ENCODE data around the gene PARP4.
"Not testable (repeated sequence)": the region's sequence is repeated elsewhere in the genome, so short reads cannot be mapped to it uniquely, and the experiment has no call there.

PARP4 gene

DNA sequence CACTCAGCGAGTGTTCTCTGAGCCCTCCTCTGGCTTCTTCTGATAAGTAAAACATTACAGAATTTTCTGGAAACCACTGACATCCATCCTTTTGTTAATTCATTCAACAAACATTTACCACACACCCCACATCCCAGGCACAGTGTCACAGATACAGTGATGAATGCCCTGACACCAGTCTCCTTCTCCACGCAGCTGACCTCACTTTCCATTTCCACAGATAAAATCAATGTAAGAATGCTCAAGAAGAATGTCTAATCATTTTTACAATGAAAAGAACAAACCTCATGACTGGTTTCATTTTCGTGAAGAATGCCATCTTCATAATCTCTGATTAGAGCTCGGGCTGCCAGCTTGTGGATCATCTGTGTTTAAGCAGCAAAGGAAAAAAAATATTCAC lies 69.2 kb downstream of the PARP4 start:
- DNase-seq (ENCODE audit: low spot score): no peak
- in situ Hi-C loops (cut with MboI; ENCODE audit: low sequenced_read_pairs, unreplicated experiment): no loop called here
- TF ChIP-seq, protein P1, sequence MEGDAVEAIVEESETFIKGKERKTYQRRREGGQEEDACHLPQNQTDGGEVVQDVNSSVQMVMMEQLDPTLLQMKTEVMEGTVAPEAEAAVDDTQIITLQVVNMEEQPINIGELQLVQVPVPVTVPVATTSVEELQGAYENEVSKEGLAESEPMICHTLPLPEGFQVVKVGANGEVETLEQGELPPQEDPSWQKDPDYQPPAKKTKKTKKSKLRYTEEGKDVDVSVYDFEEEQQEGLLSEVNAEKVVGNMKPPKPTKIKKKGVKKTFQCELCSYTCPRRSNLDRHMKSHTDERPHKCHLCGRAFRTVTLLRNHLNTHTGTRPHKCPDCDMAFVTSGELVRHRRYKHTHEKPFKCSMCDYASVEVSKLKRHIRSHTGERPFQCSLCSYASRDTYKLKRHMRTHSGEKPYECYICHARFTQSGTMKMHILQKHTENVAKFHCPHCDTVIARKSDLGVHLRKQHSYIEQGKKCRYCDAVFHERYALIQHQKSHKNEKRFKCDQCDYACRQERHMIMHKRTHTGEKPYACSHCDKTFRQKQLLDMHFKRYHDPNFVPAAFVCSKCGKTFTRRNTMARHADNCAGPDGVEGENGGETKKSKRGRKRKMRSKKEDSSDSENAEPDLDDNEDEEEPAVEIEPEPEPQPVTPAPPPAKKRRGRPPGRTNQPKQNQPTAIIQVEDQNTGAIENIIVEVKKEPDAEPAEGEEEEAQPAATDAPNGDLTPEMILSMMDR (IDR thresholded peaks at IDR 0.05; ENCODE audit: borderline replicate concordance, control extremely low read depth, extremely low read depth, insufficient read depth, missing control alignments): no peak

DNA sequence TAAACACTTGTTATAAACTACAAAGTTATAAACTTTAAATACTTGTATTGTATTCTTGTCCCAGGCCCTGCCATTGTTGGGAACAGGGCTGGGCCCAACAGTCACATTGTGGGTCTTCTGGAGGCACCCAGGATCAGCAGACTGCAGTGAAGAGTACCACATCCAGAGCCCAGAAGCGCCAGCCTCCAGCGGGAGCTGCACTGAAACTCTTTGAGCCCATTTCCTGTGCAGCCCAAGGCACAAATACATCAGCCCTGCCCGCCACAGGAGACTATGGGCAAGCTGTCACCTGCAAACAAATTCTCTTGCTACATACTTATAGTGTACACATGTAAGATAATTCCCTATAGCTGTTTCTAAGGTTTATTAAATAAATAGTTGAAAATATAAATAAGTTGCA lies 86.5 kb downstream of the PARP4 start:
- in situ Hi-C loops (cut with MboI; ENCODE audit: low sequenced_read_pairs, unreplicated experiment); DNase-seq (ENCODE audit: low spot score): not testable (repeated sequence)

DNA sequence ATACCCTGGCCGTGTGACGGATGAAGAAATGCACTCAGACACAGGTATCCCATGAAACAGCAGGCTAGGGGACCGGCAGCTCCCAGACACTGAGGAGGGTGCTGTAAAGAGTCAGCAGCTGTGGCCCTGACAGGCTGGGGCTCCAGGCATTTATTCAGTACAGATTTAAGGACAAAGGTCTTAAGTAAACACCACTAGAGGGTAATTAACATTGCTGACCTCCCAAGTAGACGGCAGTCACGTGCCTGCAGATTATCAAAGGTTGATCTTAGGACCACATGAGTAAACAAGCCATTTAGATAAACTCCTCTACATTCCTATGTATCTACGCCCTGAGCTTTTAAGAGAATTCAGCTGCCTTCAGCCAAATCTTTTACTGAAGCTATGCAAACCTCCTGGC lies 92.9 kb downstream of the PARP4 start:
- DNase-seq (ENCODE audit: low spot score); in situ Hi-C loops (cut with MboI; ENCODE audit: low sequenced_read_pairs, unreplicated experiment): not testable (repeated sequence)

DNA sequence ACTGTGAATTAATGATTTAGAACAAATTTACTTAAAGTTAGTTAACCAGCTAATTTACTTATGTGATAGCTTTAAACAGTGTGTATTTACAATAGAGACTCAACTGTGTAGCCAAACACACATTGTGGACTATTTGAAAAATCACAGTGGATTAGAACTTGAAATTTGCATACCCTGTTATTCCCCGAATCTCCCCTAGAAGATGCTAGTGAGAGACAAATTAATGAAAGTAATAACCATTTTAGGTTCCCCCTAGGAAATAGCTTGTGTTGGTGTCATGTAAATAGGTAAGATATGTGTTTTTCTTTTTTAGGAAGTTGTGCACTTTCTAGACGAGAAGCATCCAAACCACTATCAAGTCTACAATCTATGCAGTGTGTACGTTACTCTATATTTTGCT lies 104.7 kb downstream of the PARP4 start:
- in situ Hi-C loops (cut with MboI; ENCODE audit: low sequenced_read_pairs, unreplicated experiment): no loop called here
- no peak for DNase-seq (ENCODE audit: low spot score)
- TF ChIP-seq, protein P1 (IDR thresholded peaks at IDR 0.05; ENCODE audit: borderline replicate concordance, control extremely low read depth, extremely low read depth, insufficient read depth, missing control alignments): no peak

DNA sequence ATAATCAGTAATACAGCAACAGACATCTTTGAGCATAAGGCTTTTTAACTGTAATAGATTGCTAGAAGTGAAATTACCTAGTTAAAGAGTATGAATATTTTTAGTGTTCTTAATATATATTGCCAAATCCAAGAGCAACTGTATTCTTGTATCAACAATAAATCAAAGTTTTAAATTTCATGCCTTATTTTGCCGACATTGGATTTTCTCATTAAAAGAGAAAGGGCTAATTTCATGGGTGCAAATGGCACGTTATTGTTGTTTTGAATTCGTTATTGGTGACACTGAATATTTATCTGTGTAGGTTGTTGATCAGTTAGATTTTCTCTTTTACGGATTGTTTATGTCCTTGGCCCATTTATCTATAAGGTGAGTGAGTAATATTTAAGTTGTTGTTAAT lies 106.1 kb downstream of the PARP4 start:
- in situ Hi-C loops (cut with MboI; ENCODE audit: low sequenced_read_pairs, unreplicated experiment): no loop called here
- TF ChIP-seq, protein P1 (IDR thresholded peaks at IDR 0.05; ENCODE audit: borderline replicate concordance, control extremely low read depth, extremely low read depth, insufficient read depth, missing control alignments): no peak
- no peak for DNase-seq (ENCODE audit: low spot score)

DNA sequence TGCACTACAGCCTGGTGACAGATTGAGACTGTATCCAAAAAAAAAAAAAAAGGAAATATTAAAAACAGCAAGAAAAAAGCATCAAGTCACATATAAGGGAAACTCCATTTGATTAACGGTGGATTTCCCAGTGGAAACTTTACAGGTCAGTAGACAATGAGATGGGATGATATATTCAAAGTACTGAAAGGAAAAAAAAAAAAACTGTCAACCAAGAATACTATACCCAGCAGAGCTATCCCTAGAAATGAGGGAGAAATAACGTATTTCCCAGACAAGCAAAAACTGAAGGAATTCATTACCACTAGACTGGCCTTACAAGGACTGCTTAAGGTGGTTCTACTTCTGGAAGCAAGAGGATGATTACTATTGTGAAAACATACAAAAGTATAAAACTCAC lies 115.8 kb downstream of the PARP4 start:
- TF ChIP-seq, protein P1 (IDR thresholded peaks at IDR 0.05; ENCODE audit: borderline replicate concordance, control extremely low read depth, extremely low read depth, insufficient read depth, missing control alignments): no peak
- in situ Hi-C loops (cut with MboI; ENCODE audit: low sequenced_read_pairs, unreplicated experiment): no loop called here
- DNase-seq (ENCODE audit: low spot score): no peak

DNA sequence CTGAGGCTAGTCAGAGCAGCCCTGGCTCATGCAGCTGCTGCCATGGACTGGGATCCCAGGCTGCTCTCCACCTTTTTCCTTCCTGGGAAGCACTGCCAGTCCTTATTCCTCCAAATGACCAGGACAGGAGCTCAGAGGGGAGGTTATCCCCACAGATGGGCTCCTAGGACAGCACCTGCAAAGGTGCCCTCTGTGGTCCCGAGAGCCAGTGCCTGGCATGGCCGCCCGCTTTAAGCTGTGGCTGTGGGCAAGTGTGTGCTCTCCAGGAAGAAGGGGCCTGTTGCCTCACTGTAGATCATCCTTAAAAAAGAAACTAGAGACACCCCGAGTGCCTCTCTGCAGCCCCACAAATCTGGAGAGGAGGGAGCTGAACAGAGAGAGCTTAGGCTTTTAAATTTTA lies 119.6 kb downstream of the PARP4 start:
- in situ Hi-C loops (cut with MboI; ENCODE audit: low sequenced_read_pairs, unreplicated experiment): no loop called here
- no peak for DNase-seq (ENCODE audit: low spot score)
- TF ChIP-seq, protein P1 (IDR thresholded peaks at IDR 0.05; ENCODE audit: borderline replicate concordance, control extremely low read depth, extremely low read depth, insufficient read depth, missing control alignments): no peak

DNA sequence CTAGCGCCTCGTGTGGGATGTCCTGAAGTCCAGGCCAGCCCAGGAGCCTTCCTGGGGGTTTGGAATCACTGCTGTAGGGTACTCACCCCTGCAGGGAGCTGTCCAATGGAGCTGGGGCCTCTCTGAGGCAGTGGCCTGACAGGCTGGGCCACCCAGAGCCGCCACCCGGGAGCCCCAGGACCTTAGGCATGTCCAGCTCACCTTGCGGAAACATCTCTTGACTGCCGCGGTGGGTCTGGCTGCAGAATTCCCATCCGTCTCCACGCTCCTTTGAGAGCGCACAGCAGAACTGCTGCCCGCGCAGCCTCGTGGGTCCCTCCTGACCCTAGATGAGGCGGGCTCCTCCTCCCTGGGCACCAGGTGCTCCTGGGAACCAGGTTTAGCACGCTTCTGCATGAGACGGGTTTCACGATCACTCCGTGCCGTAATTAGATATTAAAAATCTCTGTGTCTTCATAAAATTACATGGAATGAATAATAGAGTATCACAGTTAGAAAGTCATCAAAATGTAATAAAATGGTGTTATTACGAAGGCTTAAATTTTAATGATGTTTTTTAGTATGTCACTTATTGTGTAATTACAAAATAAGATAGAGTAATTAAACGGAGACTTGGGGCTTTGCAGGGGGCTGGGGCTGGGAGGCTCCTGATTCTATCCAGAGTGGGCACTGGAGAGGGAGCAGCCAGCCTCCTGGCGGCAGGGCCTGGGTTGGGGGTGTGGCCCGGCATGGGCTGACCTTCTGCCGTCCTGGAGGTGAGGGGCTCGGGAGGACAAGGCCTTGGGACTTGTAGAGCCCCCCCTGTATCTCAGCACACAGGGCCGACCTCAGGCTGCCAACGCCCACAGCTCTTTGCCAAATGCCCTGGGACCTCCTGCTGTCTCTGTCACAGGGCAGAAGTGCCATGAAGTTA lies 120.6 kb downstream of the PARP4 start:
- DNase-seq (ENCODE audit: low spot score); in situ Hi-C loops (cut with MboI; ENCODE audit: low sequenced_read_pairs, unreplicated experiment): not testable (repeated sequence)

DNA sequence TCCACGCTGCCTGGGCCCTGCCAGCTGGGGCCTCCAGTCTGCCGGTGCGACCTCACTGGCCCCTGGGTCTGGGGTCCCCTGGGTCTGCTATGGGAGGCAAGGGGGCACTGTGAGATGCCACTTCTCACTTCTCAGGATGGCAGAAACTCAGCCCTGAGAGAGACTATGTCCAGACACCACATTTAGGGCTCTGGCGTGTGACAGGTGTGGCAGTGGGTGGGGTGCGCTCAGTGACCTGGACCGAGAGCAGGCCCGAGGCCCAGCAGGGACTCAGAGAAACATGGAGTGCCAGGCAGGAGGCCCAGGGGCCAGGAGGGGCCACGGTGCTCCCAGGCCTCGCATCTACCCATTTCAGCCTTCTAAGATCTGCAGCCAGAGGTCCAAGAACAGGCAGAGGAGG lies 121.8 kb downstream of the PARP4 start:
- in situ Hi-C loops (cut with MboI; ENCODE audit: low sequenced_read_pairs, unreplicated experiment); DNase-seq (ENCODE audit: low spot score): not testable (repeated sequence)
